GM12892 (cell line): ENCODE measurements around the gene IRX2.

Source experiments
- POLR2A ChIP-seq: IDR thresholded peaks from 2 replicates; pipeline ENCODE4 v1.6.1; 2011; ENCODE audit warnings: low read depth, low read length, control low read depth
- TAF1 ChIP-seq: IDR thresholded peaks from 2 replicates; pipeline ENCODE4 v1.6.1; 2011; ENCODE audit warnings: low read depth, mild to moderate bottlenecking, control low read depth, low read length, borderline replicate concordance

DNA sequence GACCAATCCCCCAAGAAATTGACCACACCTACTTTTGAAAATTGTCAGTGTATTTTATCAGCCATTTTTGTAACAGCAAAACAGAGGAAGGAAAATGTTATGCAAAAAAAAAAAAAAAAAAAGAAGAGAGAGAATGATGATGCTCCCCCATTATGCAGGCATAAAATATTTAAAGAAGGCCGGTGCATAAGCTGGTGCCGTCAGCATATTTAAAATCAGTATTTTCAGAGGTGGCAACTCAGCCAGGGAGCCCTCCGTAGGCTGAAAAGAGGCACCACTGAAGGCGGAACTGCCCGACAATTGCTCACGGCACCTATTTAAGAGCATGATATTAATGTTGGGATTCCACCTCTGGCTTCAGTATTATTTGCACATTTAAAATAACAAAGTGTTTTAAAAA lies 33.4 kb downstream of the IRX2 start:
- TF ChIP-seq TAF1 (no peak), POLR2A (no peak)
